Astrocyte (in vitro differentiated cells and primary cell): ENCODE data around the gene HAT1.

Experiments
- EZH2 ChIP-seq: IDR thresholded peaks from 2 replicates; pipeline ENCODE4 v1.6.1; 2012; ENCODE audit warnings: mild to moderate bottlenecking, low read length, inconsistent platforms; ENCODE audit not compliant: insufficient read depth
- TF ChIP-seq, protein P1 (sequence below): IDR thresholded peaks from 2 replicates; pipeline ENCODE4 v1.5.1; 2011; ENCODE audit warnings: low read depth, mild to moderate bottlenecking, inconsistent platforms, low read length, moderate library complexity; ENCODE audit not compliant: insufficient read depth

DNA sequence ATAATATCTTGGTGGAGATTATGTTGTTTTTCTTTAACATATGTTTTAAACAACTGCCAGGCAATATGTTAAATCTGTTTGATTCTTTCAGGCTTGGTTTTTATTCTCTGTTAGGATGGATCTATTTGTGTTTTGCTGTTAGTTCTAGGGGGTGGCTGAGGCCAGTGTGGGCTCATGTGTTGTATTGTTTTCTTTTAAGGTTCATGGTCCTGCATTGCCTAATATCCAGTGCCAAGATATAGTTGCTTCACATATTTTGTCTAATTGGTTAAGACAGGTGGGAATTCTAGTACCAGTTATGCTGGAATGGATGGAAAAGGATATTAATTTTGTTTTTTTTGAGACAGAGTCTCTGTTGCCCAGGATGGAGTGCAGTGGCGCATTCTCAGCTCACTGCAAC, 85.1 kb downstream of the HAT1 start:
- TF ChIP-seq, protein P1, sequence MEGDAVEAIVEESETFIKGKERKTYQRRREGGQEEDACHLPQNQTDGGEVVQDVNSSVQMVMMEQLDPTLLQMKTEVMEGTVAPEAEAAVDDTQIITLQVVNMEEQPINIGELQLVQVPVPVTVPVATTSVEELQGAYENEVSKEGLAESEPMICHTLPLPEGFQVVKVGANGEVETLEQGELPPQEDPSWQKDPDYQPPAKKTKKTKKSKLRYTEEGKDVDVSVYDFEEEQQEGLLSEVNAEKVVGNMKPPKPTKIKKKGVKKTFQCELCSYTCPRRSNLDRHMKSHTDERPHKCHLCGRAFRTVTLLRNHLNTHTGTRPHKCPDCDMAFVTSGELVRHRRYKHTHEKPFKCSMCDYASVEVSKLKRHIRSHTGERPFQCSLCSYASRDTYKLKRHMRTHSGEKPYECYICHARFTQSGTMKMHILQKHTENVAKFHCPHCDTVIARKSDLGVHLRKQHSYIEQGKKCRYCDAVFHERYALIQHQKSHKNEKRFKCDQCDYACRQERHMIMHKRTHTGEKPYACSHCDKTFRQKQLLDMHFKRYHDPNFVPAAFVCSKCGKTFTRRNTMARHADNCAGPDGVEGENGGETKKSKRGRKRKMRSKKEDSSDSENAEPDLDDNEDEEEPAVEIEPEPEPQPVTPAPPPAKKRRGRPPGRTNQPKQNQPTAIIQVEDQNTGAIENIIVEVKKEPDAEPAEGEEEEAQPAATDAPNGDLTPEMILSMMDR: no peak
- TF ChIP-seq EZH2: no peak
